Vagina (tissue), 2 donors: ENCODE data around the gene ZMYND11.

Experiments used
- CTCF ChIP-seq, 3 experiments: fragments of 450-650 bp in 2 of 3; fragments of 200-600 bp in 1 of 3; sonication (generic) in 1 of 3; IDR thresholded peaks; one replicate each; pipeline ENCODE4 v1.5.1; 2017 to 2019; ENCODE audit warnings: antibody characterized with exemption in 3 of 3, mild to moderate bottlenecking in 2 of 3, moderate library complexity in 2 of 3
- POLR2A ChIP-seq, 2 donors: fragments of 450-650 bp; IDR thresholded peaks; one replicate each; pipeline ENCODE4 v1.6.1; 2017; ENCODE audit warnings: antibody characterized with exemption in 2 of 2, mild to moderate bottlenecking in 2 of 2, moderate library complexity in 2 of 2
- POLR2AphosphoS5 ChIP-seq, 2 donors: sonication (generic); formaldehyde crosslinking; IDR thresholded peaks; one replicate each; pipeline ENCODE4 v1.9.0; 2017; ENCODE audit warnings: antibody characterized with exemption in 2 of 2, mild to moderate bottlenecking in 2 of 2, low read depth in 1 of 2; ENCODE audit not compliant: insufficient read depth in 1 of 2

GRCh38 chr10:271722-272121, 136.5 kb downstream of the ZMYND11 start:
- TF ChIP-seq CTCF (IDR thresholded peaks at IDR 0.05) (no peak), POLR2A (IDR thresholded peaks at IDR 0.05) (no peak), POLR2AphosphoS5 (IDR thresholded peaks at IDR 0.05; ENCODE audit: insufficient read depth in 1 of 2, low read depth in 1 of 2) (no peak)
